Aorta (tissue), 5 donors: ENCODE data around the gene AZGP1. TPM values are rescaled to one million over a fixed set of nuclear protein-coding genes. Genes with fewer than 3 reads are reported as not detected.
"Not testable (repeated sequence)": the region's sequence is repeated elsewhere in the genome, so short reads cannot be mapped to it uniquely, and the experiment has no call there.

ENCODE experiments used
- ATAC-seq: fragments of 200-7000 bp; cut with Tn5 transposase; one replicate; pipeline ENCODE4 v1.9.1; 2022; ENCODE audit warnings: moderate library complexity; ENCODE audit not compliant: low FRiP score
- DNase-seq, 2 donors: peaks; one replicate each; pipeline ENCODE4 v3.0.0-alpha.2; 2020
- H3K27ac ChIP-seq, 2 donors: one replicate each; pipeline ENCODE4 v1.5.1; 2013; ENCODE audit warnings: low read length in 2 of 2, mild to moderate bottlenecking in 2 of 2, moderate library complexity in 2 of 2, control low read depth in 1 of 2, inconsistent platforms in 1 of 2, low read depth in 1 of 2
- H3K27me3 ChIP-seq, 2 donors: one replicate each; pipeline ENCODE4 v1.6.1; 2013; ENCODE audit warnings: control low read depth in 1 of 2, low read length in 1 of 2, mild to moderate bottlenecking in 1 of 2, moderate library complexity in 1 of 2; ENCODE audit not compliant: insufficient read depth in 2 of 2, control insufficient read depth in 1 of 2
- H3K36me3 ChIP-seq, 2 donors: one replicate each; pipeline ENCODE4 v1.6.1; 2013; ENCODE audit warnings: control low read depth in 1 of 2, low read length in 1 of 2, mild to moderate bottlenecking in 1 of 2; ENCODE audit not compliant: insufficient read depth in 2 of 2, control insufficient read depth in 1 of 2
- H3K4me1 ChIP-seq, 2 donors: one replicate each; pipeline ENCODE4 v1.6.1; 2013; ENCODE audit warnings: low read length in 2 of 2, control low read depth in 1 of 2, mild to moderate bottlenecking in 1 of 2, moderate library complexity in 1 of 2; ENCODE audit not compliant: insufficient read depth in 2 of 2, control insufficient read depth in 1 of 2
- H3K4me3 ChIP-seq, 2 donors: one replicate each; pipeline ENCODE4 v1.5.1; 2013; ENCODE audit warnings: low read length in 2 of 2, control low read depth in 1 of 2, mild to moderate bottlenecking in 1 of 2
- H3K9me3 ChIP-seq: one replicate; pipeline ENCODE4 v1.6.1; 2013; ENCODE audit warnings: mild to moderate bottlenecking, low read length; ENCODE audit not compliant: control insufficient read depth
- WGBS, 2 donors: extraction: QIAGEN DNeasy Blood & Tissue Kit; methylation state at CpG; one replicate each; pipeline ENCODE4 v1.1.7; 2013; 5-methylcytosine and 5-hydroxymethylcytosine counted together
- intact Hi-C, 2 donors: fragments of 100-400 bp; cut with DNase I; formaldehyde crosslinking; loops; one replicate each; pipeline versions ENCODE4 v1.14.2 to v1.15.0; 2022
- polyA plus RNA-seq, 2 donors: library from polyadenylated mRNA; stranded (reverse); fragments of 200-250 nt; gene quantifications; one replicate each; pipeline ENCODE4 v1.2.3, GENCODE V29; 2013
- total RNA-seq, 2 donors: library from RNA; stranded (reverse); fragmentation: NEBNext Ultra II Directional; extraction: Animal tissue kit (Norgen Biotek cat#: 25700); gene quantifications; one replicate each; pipeline ENCODE4 v1.2.1, GENCODE V29; 2021
- donor health status: healthy with polysubstance abuse.
- donor health status: Bipolar disorder and iron deficiency.
- donor health status: DM: no; HTN: no; CAD: no.
- donor health status: DM: no; HTN: no; CAD: no.
- donor health status: DM: yes; HTN: yes; CAD: no.

Gene AZGP1
- total and polyA plus RNA-seq, 4 donors, result 0.13 to 3.5 (median 0.96) TPM

- intact Hi-C loops, H3K4me3 ChIP-seq, ATAC-seq, DNase-seq, H3K4me1 ChIP-seq, H3K36me3 ChIP-seq, H3K27me3 ChIP-seq, H3K27ac ChIP-seq, H3K9me3 ChIP-seq: not testable (repeated sequence)
- 65 to 84% methylated on average over 4 of the region's 4 CpGs for WGBS, 2 donors
Observed at GRCh38 chr7:99952649-99953048, 23.2 kb downstream of the AZGP1 start.

GRCh38 chr7:99950819-99951218 lies 25.0 kb downstream of the AZGP1 start:
- H3K9me3 ChIP-seq, H3K36me3 ChIP-seq, intact Hi-C loops, H3K27me3 ChIP-seq, H3K4me1 ChIP-seq, H3K27ac ChIP-seq, ATAC-seq, DNase-seq, H3K4me3 ChIP-seq: not testable (repeated sequence)
- 90 to 92% methylated on average over 6 of the region's 6 CpGs for WGBS, 2 donors

GRCh38 chr7:99949645-99950228 lies 26.1 kb downstream of the AZGP1 start:
- H3K9me3 ChIP-seq, result peaks cover 3% of the 10 kb centered on the region
- no peaks in the 10 kb centered on the region for H3K4me1 ChIP-seq
- no peaks in the 10 kb centered on the region for H3K36me3 ChIP-seq
- H3K4me3 ChIP-seq, result no peak overlapping the region
- DNase-seq (no peak), ATAC-seq (no peak)
- no peak overlapping the region for H3K27ac ChIP-seq
- 61 to 62% methylated on average over 3 of the region's 3 CpGs for WGBS, 2 donors
- intact Hi-C loops, result no loop called here
- H3K27me3 ChIP-seq, result no peaks in the 10 kb centered on the region

- H3K9me3 ChIP-seq, result peaks cover 3% of the 10 kb centered on the region
- intact Hi-C loops, result no loop called here
- H3K27ac ChIP-seq, result no peak overlapping the region
- ATAC-seq (no peak), DNase-seq (no peak)
- WGBS, 2 donors, result 61 to 84% methylated on average over 1 of the region's 1 CpG
- H3K4me3 ChIP-seq, result no peak overlapping the region
- no peaks in the 10 kb centered on the region for H3K36me3 ChIP-seq
- H3K27me3 ChIP-seq, result peaks cover 0 to 2% of the 10 kb centered on the region in 2 donors
- H3K4me1 ChIP-seq, result no peaks in the 10 kb centered on the region
Observed at GRCh38 chr7:99947608-99948007, 28.2 kb downstream of the AZGP1 start.

GRCh38 chr7:99944497-99945070 lies 31.2 kb downstream of the AZGP1 start:
- Histone ChIP-seq H3K27me3 (peaks cover 0 to 2% of the 10 kb centered on the region in 2 donors), H3K4me1 (no peaks in the 10 kb centered on the region), H3K9me3 (no peaks in the 10 kb centered on the region), H3K27ac (no peak overlapping the region), H3K36me3 (no peaks in the 10 kb centered on the region), H3K4me3 (no peak overlapping the region)
- no peak for ATAC-seq
- WGBS, 2 donors, result 41 to 50% methylated on average over 4 of the region's 4 CpGs
- DNase-seq, result no peak
- intact Hi-C loops, result no loop called here

GRCh38 chr7:99943641-99944496 lies 32.0 kb downstream of the AZGP1 start:
- no peak for ATAC-seq
- H3K4me1 ChIP-seq, result no peaks in the 10 kb centered on the region
- intact Hi-C loops, result no loop called here
- H3K9me3 ChIP-seq, result no peaks in the 10 kb centered on the region
- 24 to 26% methylated on average over 14 of the region's 14 CpGs for WGBS, 2 donors
- no peaks in the 10 kb centered on the region for H3K36me3 ChIP-seq
- DNase-seq, result no peak
- H3K4me3 ChIP-seq, result no peak overlapping the region
- H3K27me3 ChIP-seq, result peaks cover 0 to 2% of the 10 kb centered on the region in 2 donors
- H3K27ac ChIP-seq, result no peak overlapping the region

GRCh38 chr7:99938296-99938695 lies 37.5 kb downstream of the AZGP1 start:
- intact Hi-C loops, result no loop called here
- H3K4me1 ChIP-seq, result no peaks in the 10 kb centered on the region
- peaks cover 3% of the 10 kb centered on the region for H3K9me3 ChIP-seq
- no peak overlapping the region for H3K4me3 ChIP-seq
- ATAC-seq (no peak), DNase-seq (no peak)
- no peak overlapping the region for H3K27ac ChIP-seq
- WGBS, 2 donors, result 90 to 91% methylated on average over 2 of the region's 2 CpGs
- H3K27me3 ChIP-seq, result peaks cover 0 to 4% of the 10 kb centered on the region in 2 donors
- H3K36me3 ChIP-seq, result no peaks in the 10 kb centered on the region

- DNase-seq, H3K36me3 ChIP-seq, H3K4me1 ChIP-seq, H3K27ac ChIP-seq, ATAC-seq, H3K9me3 ChIP-seq, H3K4me3 ChIP-seq, intact Hi-C loops, H3K27me3 ChIP-seq: not testable (repeated sequence)
- WGBS, 2 donors, result 41 to 43% methylated on average over 4 of the region's 4 CpGs
Observed at GRCh38 chr7:99935009-99935408, 40.8 kb downstream of the AZGP1 start.
